K562 (cell line): ENCODE results near the gene FGR. TPM values are rescaled to one million over a fixed set of nuclear protein-coding genes. Genes with fewer than 3 reads are reported as not detected.

Experiments used
- BRCA1 ChIP-seq, 2 experiments: fragments of 450-650 bp in 1 of 2; sonication (generic) in 1 of 2; formaldehyde crosslinking in 1 of 2; IDR thresholded peaks; 2 replicates each; pipeline versions ENCODE4 v1.5.0 to v1.6.1; 2017 to 2020; ENCODE audit warnings: mild to moderate bottlenecking in 1 of 2, missing genetic modification reagents in 1 of 2
- DPF2 ChIP-seq: fragments of 450-650 bp; IDR thresholded peaks from 2 replicates; pipeline ENCODE4 v1.6.1; 2016
- ELF1 ChIP-seq: fragments of 200-800 bp; sonication (Bioruptor generic); IDR thresholded peaks from 2 replicates; pipeline ENCODE4 v1.6.1; 2016; ENCODE audit warnings: missing genetic modification characterization, missing compliant biosample characterization
- FOXM1 ChIP-seq, 2 experiments: fragments of 450-650 bp in 1 of 2; sonication (generic) in 1 of 2; formaldehyde crosslinking in 1 of 2; IDR thresholded peaks; 2 replicates each; pipeline versions ENCODE4 v1.6.1 to v1.9.0; 2017 to 2022; ENCODE audit warnings: low read depth in 2 of 2, mild to moderate bottlenecking in 2 of 2, missing genetic modification reagents in 1 of 2, moderate library complexity in 1 of 2
- FOXP4 ChIP-seq: sonication (generic); formaldehyde crosslinking; IDR thresholded peaks from 2 replicates; pipeline ENCODE4 v1.8.0; 2022; ENCODE audit warnings: mild to moderate bottlenecking, missing genetic modification reagents, borderline replicate concordance
- GATAD2B ChIP-seq: fragments of 450-650 bp; IDR thresholded peaks from 2 replicates; pipeline ENCODE4 v1.6.1; 2017; ENCODE audit warnings: mild to moderate bottlenecking, borderline replicate concordance
- KAT8 ChIP-seq: fragments of 450-650 bp; IDR thresholded peaks from 2 replicates; pipeline ENCODE4 v1.6.1; 2016; ENCODE audit warnings: low read depth, mild to moderate bottlenecking
- MTF1 ChIP-seq: fragments of 250-450 bp; sonication (Bioruptor Pico); IDR thresholded peaks from 2 replicates; pipeline ENCODE4 v1.9.0; 2021; ENCODE audit warnings: moderate library complexity, mild to moderate bottlenecking, inconsistent platforms, borderline replicate concordance
- PRDM10 ChIP-seq: fragments of 450-650 bp; IDR thresholded peaks from 2 replicates; pipeline ENCODE4 v1.6.1; 2018; ENCODE audit not compliant: partially characterized antibody
- RBM39 ChIP-seq: fragments of 200-400 bp; formaldehyde crosslinking; optimal IDR thresholded peaks from 2 replicates; pipeline ENCODE3; 2018; ENCODE audit warnings: low read depth, low read length
- RFX5 ChIP-seq: IDR thresholded peaks from 2 replicates; pipeline ENCODE4 v1.6.1; 2011; ENCODE audit warnings: low read depth, mild to moderate bottlenecking, improper control_type of control experiment, low read length
- TFE3 ChIP-seq: fragments of 450-650 bp; formaldehyde crosslinking; IDR thresholded peaks from 2 replicates; pipeline ENCODE4 v1.4.0; 2020; ENCODE audit warnings: mild to moderate bottlenecking, mixed read lengths
- THAP7 ChIP-seq: fragments of 250-450 bp; sonication (Bioruptor Pico); IDR thresholded peaks from 2 replicates; pipeline ENCODE4 v1.5.0; 2021
- ZC3H8 ChIP-seq: fragments of 450-650 bp; IDR thresholded peaks from 2 replicates; pipeline ENCODE4 v1.6.1; 2017
- ZFP36 ChIP-seq: fragments of 150-350 bp; IDR thresholded peaks from 2 replicates; pipeline ENCODE4 v1.6.1; 2018; ENCODE audit warnings: low read length, low read depth; ENCODE audit not compliant: partially characterized antibody
- ZNF311 ChIP-seq: fragments of 250-450 bp; sonication (Bioruptor Pico); IDR thresholded peaks from 2 replicates; pipeline ENCODE4 v1.4.0; 2020; ENCODE audit warnings: mild to moderate bottlenecking, moderate library complexity
- ZNF449 ChIP-seq: fragments of 250-450 bp; sonication (Bioruptor Pico); IDR thresholded peaks from 2 replicates; pipeline ENCODE4 v1.8.0; 2022; ENCODE audit warnings: moderate library complexity, mild to moderate bottlenecking, inconsistent platforms
- ZNF695 ChIP-seq: fragments of 450-650 bp; formaldehyde crosslinking; IDR thresholded peaks from 2 replicates; pipeline ENCODE4 v1.4.0; 2020; ENCODE audit warnings: mild to moderate bottlenecking, moderate library complexity
- polyA plus RNA-seq, 8 experiments: library from polyadenylated mRNA; depleted of rRNA in 4 of 8; stranded (reverse) in 5 of 8; unstranded in 3 of 8; fragments of >200 nt; fragmentation: Nextera tagmentation in 2 of 8; fragmentation: Illumina TruSeq in 1 of 8; extraction: Ambion mirVana in 2 of 8; extraction: Trizol in 1 of 8; gene quantifications; 2 replicates each; pipeline versions ENCODE4 v1.2.1 to v1.2.3, GENCODE V29; 2011 to 2014; ENCODE audit warnings: inconsistent platforms in 1 of 8, missing spikeins in 1 of 8
- total RNA-seq, 7 experiments: library from RNA; depleted of rRNA in 6 of 7; stranded (reverse); fragments of >200 nt in 6 of 7; fragmentation: Illumina TruSeq in 2 of 7; extraction: Trizol in 2 of 7; gene quantifications; 2 replicates each; pipeline versions ENCODE4 v1.2.1 to v1.2.3, GENCODE V29; 2011 to 2021; ENCODE audit warnings: low replicate concordance in 1 of 7

The FGR gene
- total and polyA plus RNA-seq, 9 of the 15 experiments (the other 6 are each of a cell fraction or from before 2014, with no cell fraction given) = 0.04 to 0.11 TPM; not detected in 7

GRCh38 chr1:27671964-27672749 lies 37.2 kb upstream of the FGR start, which contains the start of gene IFI6 (continued):
- TF ChIP-seq RFX5 = no peak; the same call in 1 of the 2 replicates
- peak; percentile 54; the same call in 1 of the 2 replicates for TF ChIP-seq DPF2
- peak; percentile 94 for TF ChIP-seq TFE3 (CRISPR knock-in tag)
- TF ChIP-seq FOXP4 (CRISPR knock-in tag) = no peak
- no peak for TF ChIP-seq ZNF695 (CRISPR knock-in tag)
- no peak for TF ChIP-seq BRCA1 (IDR thresholded peaks at IDR 0.05)
- TF ChIP-seq BRCA1 (CRISPR knock-in tag; IDR thresholded peaks at IDR 0.05) = no peak
- TF ChIP-seq THAP7 (CRISPR knock-in tag) = no peak
- TF ChIP-seq MTF1 = no peak
- no peak for TF ChIP-seq KAT8
- no peak for TF ChIP-seq RBM39
- no peak for TF ChIP-seq ZC3H8
- no peak for TF ChIP-seq ZNF449
- no peak for TF ChIP-seq ELF1 (tag)
- TF ChIP-seq ZNF311 (CRISPR knock-in tag) = no peak
- peak; percentile 42 for TF ChIP-seq ZFP36
- TF ChIP-seq FOXM1 (IDR thresholded peaks at IDR 0.05; ENCODE audit: low read depth) = peak; percentile 75
- no peak for TF ChIP-seq FOXM1 (CRISPR knock-in tag; IDR thresholded peaks at IDR 0.05; ENCODE audit: low read depth)
- no peak for TF ChIP-seq GATAD2B
- TF ChIP-seq PRDM10 = no peak
